Activated CD4-positive, alpha-beta T cell treated with anti-CD3 and anti-CD28 coated beads for 36 hours (primary cell): ENCODE measurements around the gene SMPX. TPM values are rescaled to one million over a fixed set of nuclear protein-coding genes. Genes with fewer than 3 reads are reported as not detected.
A peak's percentile ranks its signal among the peaks of the same experiment; 100 is the strongest.

Experiments used
- ATAC-seq: fragments of 200-7000 bp; cut with Tn5 transposase; one replicate; pipeline ENCODE4 v1.10.0; 2021; ENCODE audit warnings: mild to moderate bottlenecking, moderate library complexity
- CTCF ChIA-PET: fragments of 350-600 bp; sonication (Branson Sonifier 250); formaldehyde crosslinking; loops from one replicate; lab custom pipeline; 2021; ENCODE audit warnings: antibody characterized with exemption; lab: Charles Lee
- POLR2A ChIA-PET: fragments of 350-600 bp; sonication (Branson Sonifier 250); formaldehyde crosslinking; loops from one replicate; lab custom pipeline; 2021; ENCODE audit warnings: antibody characterized with exemption, inconsistent platforms; lab: Charles Lee
- DNase-seq: peaks from one replicate; pipeline ENCODE4 v3.0.0-alpha.2; 2020
- H3K27ac Mint-ChIP-seq: one replicate; pipeline ENCODE4 v1.8.0; 2021; ENCODE audit warnings: mixed read lengths
- H3K27me3 Mint-ChIP-seq: one replicate; pipeline ENCODE4 v1.8.0; 2021; ENCODE audit warnings: mixed read lengths
- H3K36me3 Mint-ChIP-seq: one replicate; pipeline ENCODE4 v1.8.0; 2021; ENCODE audit warnings: low read depth, mixed read lengths
- H3K4me1 Mint-ChIP-seq: one replicate; pipeline ENCODE4 v1.8.0; 2021; ENCODE audit warnings: mixed read lengths
- H3K4me3 Mint-ChIP-seq: one replicate; pipeline ENCODE4 v1.8.0; 2021; ENCODE audit warnings: mild to moderate bottlenecking, moderate library complexity, mixed read lengths
- H3K9me3 Mint-ChIP-seq: one replicate; pipeline ENCODE4 v1.8.0; 2021; ENCODE audit warnings: low read depth, mixed read lengths
- intact Hi-C, 2 experiments: fragments of 100-400 bp; cut with DNase I in 1 of 2; cut with micrococcal nuclease in 1 of 2; formaldehyde crosslinking; loops; one replicate each; pipeline versions ENCODE4 v1.14.2 to v1.15.1; 2022 to 2024; cut with DNase I, micrococcal nuclease
- total RNA-seq, 2 experiments: library from RNA; stranded (reverse); gene quantifications; one replicate each; pipeline ENCODE4 v1.2.3, GENCODE V29; 2021

SMPX gene
- total RNA-seq, 2 experiments from 2014 or later: not detected

DNA sequence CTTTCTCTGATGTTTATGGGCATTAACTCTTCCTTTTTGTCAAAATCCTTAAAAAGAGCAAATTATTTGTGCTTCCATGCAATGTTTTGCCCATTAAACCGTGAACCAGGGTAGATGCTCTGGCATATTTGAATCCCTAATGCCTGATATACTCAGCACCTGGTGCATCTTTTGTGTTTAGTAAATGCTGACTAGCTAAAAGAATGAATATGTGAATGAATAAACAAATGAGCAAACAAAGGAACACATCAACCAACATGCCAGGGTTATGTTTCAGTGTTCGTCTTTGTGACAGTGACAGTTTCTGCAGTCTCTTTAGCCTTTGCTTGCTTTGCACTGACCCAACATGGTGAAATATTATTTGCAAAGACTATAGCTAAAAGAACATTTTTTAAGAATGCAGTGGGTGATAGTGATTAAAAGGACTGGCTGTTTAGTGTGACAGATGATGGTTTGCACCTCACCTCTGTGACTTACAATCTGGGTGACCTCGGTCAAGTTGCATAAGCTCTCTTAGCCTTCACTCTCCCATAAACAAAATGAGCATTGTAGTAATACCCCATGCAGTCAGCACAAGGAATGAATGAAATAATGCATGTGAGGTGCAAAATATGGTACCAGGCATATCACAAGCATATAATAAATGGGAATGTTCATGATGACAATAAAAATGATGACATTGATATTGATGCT is 29.5 kb downstream of the SMPX start:
- H3K27ac Mint-ChIP-seq: no peak overlapping the region
- DNase-seq (no peak), ATAC-seq (no peak)
- H3K4me1 Mint-ChIP-seq: no peaks in the 10 kb centered on the region
- H3K27me3 Mint-ChIP-seq: peaks cover 5% of the 10 kb centered on the region
- H3K9me3 Mint-ChIP-seq: no peaks in the 10 kb centered on the region
- intact Hi-C loops: loop anchor here in 1 of 2 experiments (1.0 kb wide), 1 partner anchor 1198 kb away; no protein-coding TSS in a partner anchor
- no peaks in the 10 kb centered on the region for H3K36me3 Mint-ChIP-seq
- ChIA-PET POLR2A (no interaction called here), CTCF (no interaction called here)
- H3K4me3 Mint-ChIP-seq: no peak overlapping the region

DNA sequence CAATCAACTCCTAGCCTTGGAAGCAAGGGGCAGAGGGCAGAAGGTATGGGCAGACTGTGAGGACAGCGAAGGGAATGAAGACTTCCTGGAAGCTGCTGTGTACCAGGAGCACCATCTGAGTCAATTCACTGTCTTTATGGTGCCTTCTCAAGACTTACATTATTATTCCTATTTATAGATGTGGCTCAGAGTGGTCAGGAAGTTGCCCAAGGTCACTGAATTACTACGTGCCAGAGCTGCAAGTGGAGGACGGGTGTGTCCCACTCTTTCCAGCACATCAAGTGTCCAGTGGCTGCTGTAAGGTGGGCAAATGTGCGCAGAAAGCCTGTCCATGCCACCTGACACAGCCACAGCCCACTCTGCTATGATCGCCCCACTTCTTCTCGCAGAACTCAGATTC is 32.0 kb downstream of the SMPX start:
- POLR2A ChIA-PET: no interaction called here
- Mint-ChIP-seq H3K4me1 (no peaks in the 10 kb centered on the region), H3K27ac (no peak overlapping the region), H3K9me3 (no peaks in the 10 kb centered on the region), H3K36me3 (no peaks in the 10 kb centered on the region), H3K27me3 (peaks cover 5% of the 10 kb centered on the region), H3K4me3 (no peak overlapping the region)
- no peak for ATAC-seq
- CTCF ChIA-PET: interaction anchor here (0.9 to 1.2 kb wide), 2 partner anchors 1192 to 1200 kb away, joined by 3 to 4 read pairs; no protein-coding TSS in a partner anchor
- no peak for DNase-seq
- intact Hi-C loops: no loop called here

DNA sequence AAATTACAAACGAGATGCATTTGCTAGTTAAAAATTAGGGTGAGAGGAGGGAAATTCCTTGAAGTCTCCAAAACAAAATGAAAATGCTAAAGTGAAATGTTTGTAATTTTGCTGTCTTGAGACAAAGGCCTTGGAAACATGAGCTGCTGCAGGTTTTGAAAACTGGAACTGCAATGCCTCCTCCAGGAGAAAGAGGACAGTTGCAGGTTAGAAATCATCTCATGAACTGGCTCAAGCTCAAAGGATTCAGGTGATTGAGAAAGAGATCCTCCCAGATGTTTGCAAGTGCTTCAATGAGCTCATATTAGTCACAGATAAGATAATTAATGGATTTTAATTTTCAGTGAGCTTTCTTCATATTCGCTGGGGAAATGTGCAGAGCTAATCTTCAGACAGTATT is 32.4 kb downstream of the SMPX start:
- ATAC-seq (no peak), DNase-seq (no peak)
- Mint-ChIP-seq H3K4me3 (no peak overlapping the region), H3K36me3 (no peaks in the 10 kb centered on the region), H3K27ac (no peak overlapping the region), H3K9me3 (no peaks in the 10 kb centered on the region), H3K27me3 (peaks cover 5% of the 10 kb centered on the region), H3K4me1 (no peaks in the 10 kb centered on the region)
- ChIA-PET POLR2A (no interaction called here), CTCF (interaction anchor here (0.7 to 1.2 kb wide), 3 partner anchors 411 to 1200 kb away, joined by 3 to 4 read pairs (median 3); no protein-coding TSS in a partner anchor)
- intact Hi-C loops: no loop called here

DNA sequence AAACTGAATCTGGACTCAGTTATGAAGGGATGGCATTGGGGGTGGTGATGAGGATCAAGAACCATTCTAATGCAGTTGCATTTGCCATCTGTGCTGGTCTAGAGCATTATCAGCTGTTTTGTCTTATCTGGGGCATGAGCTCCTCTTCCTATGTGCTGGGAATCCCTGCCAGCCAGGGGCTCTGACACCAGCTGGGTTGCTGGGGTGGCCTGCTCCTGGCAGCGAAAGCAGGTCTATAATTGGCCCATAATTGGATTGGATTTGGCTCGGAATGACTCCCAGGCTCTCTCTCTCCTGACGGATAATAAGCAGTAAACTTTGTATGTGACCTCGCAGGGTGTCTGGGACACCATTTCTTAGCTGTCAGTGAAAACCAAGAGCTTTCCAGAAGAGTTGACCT is 34.1 kb downstream of the SMPX start:
- H3K27me3 Mint-ChIP-seq: peaks cover 5% of the 10 kb centered on the region
- intact Hi-C loops: no loop called here
- H3K27ac Mint-ChIP-seq: no peak overlapping the region
- POLR2A ChIA-PET: no interaction called here
- no peaks in the 10 kb centered on the region for H3K9me3 Mint-ChIP-seq
- CTCF ChIA-PET: no interaction called here
- no peaks in the 10 kb centered on the region for H3K36me3 Mint-ChIP-seq
- ATAC-seq (no peak), DNase-seq (no peak)
- no peaks in the 10 kb centered on the region for H3K4me1 Mint-ChIP-seq
- H3K4me3 Mint-ChIP-seq: no peak overlapping the region

DNA sequence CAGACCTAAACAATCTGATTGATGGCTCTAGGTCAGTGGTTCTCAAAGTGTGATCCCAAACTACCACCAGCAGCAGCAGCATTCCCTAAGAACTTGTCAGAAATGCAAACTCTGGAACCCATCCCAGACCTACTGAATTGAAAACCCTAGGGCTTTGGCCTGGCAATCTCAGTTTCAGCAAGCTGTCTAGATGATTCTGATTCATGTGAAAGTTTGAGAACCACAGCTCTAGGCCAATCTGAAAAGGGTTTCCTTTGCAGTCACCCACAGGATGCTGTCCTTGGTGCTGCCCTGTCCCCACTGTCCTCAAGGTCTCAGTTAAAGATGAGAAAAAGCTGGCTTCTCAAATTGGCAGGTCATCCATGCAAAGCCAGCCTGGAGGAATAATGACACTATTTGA is 34.8 kb downstream of the SMPX start:
- no peak for ATAC-seq
- intact Hi-C loops: no loop called here

DNA sequence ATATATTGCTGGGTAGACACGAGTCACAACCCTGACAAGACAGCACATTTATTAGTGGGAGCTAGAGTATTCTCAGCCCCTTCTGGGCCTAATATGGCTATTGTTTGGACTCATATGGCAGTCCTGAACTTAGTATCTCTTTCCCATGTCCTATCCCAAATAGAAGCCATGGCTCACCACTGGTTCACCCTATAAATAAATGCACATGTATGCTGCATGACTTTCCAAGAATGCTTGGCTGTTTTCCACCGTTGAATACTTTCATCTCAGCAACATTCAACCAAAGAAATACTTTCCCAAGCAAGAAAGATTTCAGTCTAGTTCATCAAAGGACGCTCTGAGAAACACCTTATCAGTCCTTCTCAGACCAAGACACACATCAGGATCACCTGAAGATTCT is 36.7 kb downstream of the SMPX start:
- Mint-ChIP-seq H3K4me1 (no peaks in the 10 kb centered on the region), H3K9me3 (no peaks in the 10 kb centered on the region), H3K27me3 (no peaks in the 10 kb centered on the region), H3K4me3 (no peak overlapping the region), H3K36me3 (no peaks in the 10 kb centered on the region), H3K27ac (no peak overlapping the region)
- DNase-seq (no peak), ATAC-seq (no peak)
- ChIA-PET CTCF (no interaction called here), POLR2A (no interaction called here)
- intact Hi-C loops: no loop called here

More for the DNA sequence above, 34.8 kb downstream of the SMPX start:
- Mint-ChIP-seq H3K27ac (no peak overlapping the region), H3K9me3 (no peaks in the 10 kb centered on the region), H3K27me3 (peaks cover 3% of the 10 kb centered on the region), H3K36me3 (no peaks in the 10 kb centered on the region), H3K4me3 (no peak overlapping the region), H3K4me1 (no peaks in the 10 kb centered on the region)
- peak; percentile 12 for DNase-seq
- ChIA-PET CTCF (no interaction called here), POLR2A (no interaction called here)

DNA sequence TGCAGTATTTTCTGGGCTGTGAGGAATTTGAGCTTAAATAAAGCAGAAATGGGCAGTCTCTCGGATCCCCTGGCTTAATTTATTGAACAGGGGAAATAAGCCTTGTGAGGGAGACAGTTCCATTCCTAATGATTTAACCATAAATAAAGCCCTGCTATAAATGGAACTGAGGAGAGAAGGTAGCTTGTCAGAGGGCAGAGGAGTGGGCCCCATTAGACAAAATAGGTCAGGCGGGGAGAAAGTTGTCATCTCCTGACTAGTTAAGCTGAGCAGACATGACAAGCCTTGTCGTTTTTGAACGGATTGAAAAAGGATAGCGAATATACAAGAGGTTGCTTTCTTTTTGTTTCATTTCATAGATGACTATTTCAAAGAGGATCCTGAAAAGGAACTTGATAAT is 39.3 kb downstream of the SMPX start:
- no peak for ATAC-seq
- ChIA-PET CTCF (no interaction called here), POLR2A (no interaction called here)
- Mint-ChIP-seq H3K9me3 (no peaks in the 10 kb centered on the region), H3K27me3 (no peaks in the 10 kb centered on the region), H3K4me3 (no peak overlapping the region), H3K4me1 (no peaks in the 10 kb centered on the region), H3K36me3 (no peaks in the 10 kb centered on the region), H3K27ac (no peak overlapping the region)
- intact Hi-C loops: no loop called here
- DNase-seq: no peak

DNA sequence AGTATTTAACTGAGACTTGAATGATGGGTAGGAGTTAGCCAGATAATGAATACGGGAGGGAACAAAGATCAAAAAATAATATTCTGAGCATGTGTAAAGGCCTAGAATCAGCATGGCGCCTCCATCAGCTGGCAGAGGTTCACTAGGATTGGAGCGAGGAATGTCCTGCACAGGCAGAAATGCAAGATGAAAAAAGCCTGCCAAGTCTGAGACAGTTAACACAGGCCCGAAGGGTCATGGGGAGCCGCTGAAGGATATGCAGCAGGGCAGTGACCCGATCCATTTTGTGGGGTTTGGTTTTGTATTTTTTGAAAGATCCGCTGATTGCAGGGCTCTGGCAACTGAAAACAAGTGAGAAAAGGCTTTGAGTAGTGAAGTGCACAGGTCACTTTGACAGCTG is 40.1 kb downstream of the SMPX start:
- no peak overlapping the region for H3K27ac Mint-ChIP-seq
- no peak overlapping the region for H3K4me3 Mint-ChIP-seq
- no peaks in the 10 kb centered on the region for H3K27me3 Mint-ChIP-seq
- ATAC-seq: no peak
- POLR2A ChIA-PET: no interaction called here
- no peaks in the 10 kb centered on the region for H3K4me1 Mint-ChIP-seq
- intact Hi-C loops: no loop called here
- DNase-seq: no peak
- CTCF ChIA-PET: no interaction called here
- no peaks in the 10 kb centered on the region for H3K9me3 Mint-ChIP-seq
- no peaks in the 10 kb centered on the region for H3K36me3 Mint-ChIP-seq

DNA sequence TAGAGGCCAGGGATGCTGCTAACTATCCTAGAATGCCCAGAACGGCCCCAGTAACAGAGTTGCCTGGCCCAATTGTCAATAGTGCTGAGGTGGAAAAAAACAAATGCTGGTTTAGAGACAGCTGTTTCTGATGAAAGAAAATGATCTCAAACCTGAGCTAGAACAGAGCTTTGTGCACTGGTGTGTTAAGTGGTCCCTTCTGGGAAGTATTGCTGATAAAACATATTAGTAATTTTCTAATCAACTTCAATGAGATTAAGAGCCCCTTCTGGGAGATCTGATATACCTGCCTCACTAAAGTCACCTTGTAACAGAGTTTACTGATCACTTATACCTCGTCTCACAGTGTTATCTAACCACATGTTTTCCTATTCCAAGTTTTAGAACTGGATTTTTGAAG is 42.1 kb downstream of the SMPX start:
- no peak for DNase-seq
- Mint-ChIP-seq H3K27me3 (no peaks in the 10 kb centered on the region), H3K9me3 (no peaks in the 10 kb centered on the region), H3K36me3 (no peaks in the 10 kb centered on the region), H3K4me1 (no peaks in the 10 kb centered on the region), H3K27ac (no peak overlapping the region), H3K4me3 (no peak overlapping the region)
- ChIA-PET CTCF (no interaction called here), POLR2A (interaction anchor here (0.6 kb wide), 1 partner anchor 256 kb away, joined by 3 read pairs; no protein-coding TSS in a partner anchor)
- intact Hi-C loops: no loop called here
- ATAC-seq: no peak

DNA sequence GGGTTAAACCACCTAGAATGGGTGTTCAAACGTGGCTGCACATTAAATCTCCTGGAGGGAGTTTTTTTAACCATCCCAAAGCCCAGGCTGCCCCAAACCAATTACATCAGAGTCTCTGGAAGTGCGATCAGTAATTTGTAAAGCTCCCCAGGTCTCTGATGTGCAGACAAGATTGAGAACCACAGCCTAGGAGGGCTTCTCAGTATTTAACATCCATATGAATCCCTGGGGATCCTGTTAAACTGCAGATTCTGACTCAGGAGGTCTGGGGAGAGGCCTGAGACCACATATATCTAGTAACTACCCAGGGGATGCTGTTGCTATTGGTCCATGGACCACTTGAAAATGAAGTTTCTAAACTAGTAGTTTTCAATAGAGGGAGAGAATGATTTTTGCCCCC is 42.6 kb downstream of the SMPX start:
- Mint-ChIP-seq H3K27me3 (no peaks in the 10 kb centered on the region), H3K9me3 (no peaks in the 10 kb centered on the region), H3K4me1 (no peaks in the 10 kb centered on the region), H3K4me3 (no peak overlapping the region), H3K27ac (no peak overlapping the region), H3K36me3 (no peaks in the 10 kb centered on the region)
- intact Hi-C loops: no loop called here
- ChIA-PET POLR2A (interaction anchor here (0.6 kb wide), 1 partner anchor 257 kb away, joined by 3 read pairs; no protein-coding TSS in a partner anchor), CTCF (no interaction called here)
- DNase-seq (no peak), ATAC-seq (no peak)

DNA sequence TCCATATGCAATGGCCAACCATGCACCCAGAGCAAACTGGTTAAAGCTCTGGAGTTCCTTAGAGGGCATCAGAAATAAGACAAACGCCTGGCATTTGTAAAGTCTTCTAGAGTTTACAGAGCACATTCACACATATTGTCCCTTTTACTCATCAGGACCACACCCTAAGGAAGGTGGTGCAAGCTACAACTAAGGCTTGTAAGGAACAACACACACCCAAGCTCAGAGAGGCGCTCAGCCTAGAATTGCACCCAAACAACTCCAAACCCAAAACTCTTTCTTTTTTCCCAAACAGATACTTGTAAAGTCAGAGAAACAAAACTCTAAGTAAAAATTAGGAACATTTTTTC is 46.1 kb downstream of the SMPX start:
- intact Hi-C loops: no loop called here
- Mint-ChIP-seq H3K4me1 (no peaks in the 10 kb centered on the region), H3K36me3 (no peaks in the 10 kb centered on the region), H3K4me3 (no peak overlapping the region), H3K9me3 (no peaks in the 10 kb centered on the region), H3K27ac (no peak overlapping the region), H3K27me3 (no peaks in the 10 kb centered on the region)
- POLR2A ChIA-PET: no interaction called here
- CTCF ChIA-PET: no interaction called here
- ATAC-seq (no peak), DNase-seq (no peak)

DNA sequence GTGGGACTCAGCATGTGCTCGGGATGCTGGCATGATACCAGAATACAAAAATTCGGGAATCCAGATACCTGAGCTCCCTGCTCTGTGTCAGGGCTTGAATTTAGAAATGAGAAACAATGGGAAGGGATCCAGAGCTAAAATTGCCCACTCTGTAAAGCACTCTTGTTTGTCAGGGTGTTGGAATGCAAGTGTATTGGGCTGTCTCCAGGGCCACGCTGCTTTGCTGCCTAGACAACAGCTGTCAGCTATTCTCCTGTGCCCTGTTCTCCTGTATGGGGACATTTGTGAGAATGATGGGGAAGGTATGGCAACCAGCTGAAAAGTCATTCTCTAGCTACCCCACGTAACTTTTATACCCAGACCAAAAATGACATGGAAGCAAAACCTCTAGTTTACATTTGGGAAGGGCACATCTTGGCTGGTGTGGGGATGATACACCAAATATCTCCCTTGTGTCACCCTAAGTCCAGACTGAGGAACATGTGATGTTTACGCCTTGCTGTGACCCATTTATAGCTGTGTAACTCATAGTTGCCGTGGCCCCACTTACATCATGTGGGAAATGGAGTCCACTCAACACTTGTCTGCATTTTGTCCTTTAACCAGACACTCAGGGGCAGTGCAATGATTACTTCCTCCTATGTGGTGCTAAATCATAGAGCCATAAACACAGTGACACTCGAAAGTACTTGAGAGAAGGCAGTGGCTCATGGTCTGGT is 46.6 kb downstream of the SMPX start:
- intact Hi-C loops: no loop called here
- H3K27me3 Mint-ChIP-seq: no peaks in the 10 kb centered on the region
- ATAC-seq (no peak), DNase-seq (no peak)
- H3K4me1 Mint-ChIP-seq: no peaks in the 10 kb centered on the region
- ChIA-PET CTCF (no interaction called here), POLR2A (no interaction called here)
- H3K9me3 Mint-ChIP-seq: no peaks in the 10 kb centered on the region
- no peak overlapping the region for H3K27ac Mint-ChIP-seq
- H3K36me3 Mint-ChIP-seq: no peaks in the 10 kb centered on the region
- no peak overlapping the region for H3K4me3 Mint-ChIP-seq
